ENCODE data around the gene TMEM116. TPM values are rescaled to one million over a fixed set of nuclear protein-coding genes. Genes with fewer than 3 reads are reported as not detected.

The TMEM116 gene
- total RNA-seq, 4 donors from 2014 or later, result 10.5 to 17.9 (median 14.5) TPM

DNA sequence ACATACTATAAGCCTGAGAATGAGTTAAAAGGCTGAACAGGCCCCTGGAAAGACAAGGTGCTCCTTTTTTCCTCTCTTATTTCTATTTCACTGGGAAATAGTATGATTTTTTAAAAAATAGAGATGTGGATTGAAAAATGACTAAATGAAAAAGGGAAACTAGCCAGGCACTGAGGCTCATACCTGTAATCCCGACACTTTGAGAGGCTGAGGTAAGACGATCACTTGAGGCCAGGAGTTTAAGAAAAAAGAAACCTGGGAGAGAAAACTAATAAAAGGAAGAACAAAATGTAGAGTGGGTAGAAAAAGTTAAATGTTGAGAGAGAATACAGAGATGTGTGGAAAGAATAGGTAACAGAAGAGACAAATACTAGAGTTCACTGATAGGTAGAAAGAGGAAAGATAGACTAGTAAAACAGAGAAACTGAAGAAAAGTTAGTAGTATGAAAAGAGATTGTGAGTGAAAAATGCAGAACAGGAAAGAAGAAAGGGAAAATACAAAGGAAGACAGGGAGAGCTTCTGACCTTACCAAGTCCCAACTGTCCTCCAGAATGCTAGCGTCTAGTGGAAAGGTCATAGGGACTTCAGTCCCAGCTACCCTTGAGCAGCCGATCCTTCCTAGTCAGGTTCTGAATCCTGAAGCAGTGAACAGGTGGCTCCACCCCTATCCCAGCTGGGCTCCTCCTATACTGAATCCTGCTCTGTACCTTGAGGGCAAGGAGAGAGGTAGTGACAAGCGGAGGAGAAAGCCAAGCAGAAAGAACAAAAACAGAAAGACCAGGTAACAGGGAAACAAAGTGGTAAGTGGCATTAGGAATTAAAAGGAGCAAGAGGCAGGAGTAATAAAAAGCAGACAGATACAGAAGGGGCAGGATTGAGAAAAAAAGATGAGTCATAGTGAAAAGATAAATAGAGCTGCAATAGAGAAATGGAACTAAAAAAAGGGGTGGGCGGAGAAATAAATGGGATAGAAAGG, 7.3 kb downstream of the TMEM116 start:
- TF ChIP-seq, protein P1, sequence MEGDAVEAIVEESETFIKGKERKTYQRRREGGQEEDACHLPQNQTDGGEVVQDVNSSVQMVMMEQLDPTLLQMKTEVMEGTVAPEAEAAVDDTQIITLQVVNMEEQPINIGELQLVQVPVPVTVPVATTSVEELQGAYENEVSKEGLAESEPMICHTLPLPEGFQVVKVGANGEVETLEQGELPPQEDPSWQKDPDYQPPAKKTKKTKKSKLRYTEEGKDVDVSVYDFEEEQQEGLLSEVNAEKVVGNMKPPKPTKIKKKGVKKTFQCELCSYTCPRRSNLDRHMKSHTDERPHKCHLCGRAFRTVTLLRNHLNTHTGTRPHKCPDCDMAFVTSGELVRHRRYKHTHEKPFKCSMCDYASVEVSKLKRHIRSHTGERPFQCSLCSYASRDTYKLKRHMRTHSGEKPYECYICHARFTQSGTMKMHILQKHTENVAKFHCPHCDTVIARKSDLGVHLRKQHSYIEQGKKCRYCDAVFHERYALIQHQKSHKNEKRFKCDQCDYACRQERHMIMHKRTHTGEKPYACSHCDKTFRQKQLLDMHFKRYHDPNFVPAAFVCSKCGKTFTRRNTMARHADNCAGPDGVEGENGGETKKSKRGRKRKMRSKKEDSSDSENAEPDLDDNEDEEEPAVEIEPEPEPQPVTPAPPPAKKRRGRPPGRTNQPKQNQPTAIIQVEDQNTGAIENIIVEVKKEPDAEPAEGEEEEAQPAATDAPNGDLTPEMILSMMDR (IDR thresholded peaks at IDR 0.05; ENCODE audit: low read depth), result no peak

DNA sequence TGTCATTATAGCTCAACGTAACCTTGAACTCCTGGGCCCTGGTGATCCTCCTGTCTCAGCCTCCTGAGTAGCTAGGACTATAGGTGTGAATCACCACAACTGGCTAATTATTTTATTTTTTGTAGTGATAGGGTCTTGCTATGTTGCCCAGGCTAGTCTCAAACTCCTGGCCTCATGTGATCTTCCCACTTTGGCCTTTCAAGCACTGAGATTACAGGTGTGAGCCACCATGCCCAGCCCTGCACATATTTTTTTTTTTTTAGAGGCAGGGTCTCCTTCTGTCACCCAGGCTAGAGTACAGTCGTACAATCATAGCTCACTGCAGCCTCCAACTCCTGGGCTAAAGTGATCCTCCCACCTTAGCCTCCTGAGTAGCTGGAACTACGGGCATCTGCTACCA, 8.9 kb downstream of the TMEM116 start:
- TF ChIP-seq, protein P1 (IDR thresholded peaks at IDR 0.05; ENCODE audit: low read depth), result no peak

DNA sequence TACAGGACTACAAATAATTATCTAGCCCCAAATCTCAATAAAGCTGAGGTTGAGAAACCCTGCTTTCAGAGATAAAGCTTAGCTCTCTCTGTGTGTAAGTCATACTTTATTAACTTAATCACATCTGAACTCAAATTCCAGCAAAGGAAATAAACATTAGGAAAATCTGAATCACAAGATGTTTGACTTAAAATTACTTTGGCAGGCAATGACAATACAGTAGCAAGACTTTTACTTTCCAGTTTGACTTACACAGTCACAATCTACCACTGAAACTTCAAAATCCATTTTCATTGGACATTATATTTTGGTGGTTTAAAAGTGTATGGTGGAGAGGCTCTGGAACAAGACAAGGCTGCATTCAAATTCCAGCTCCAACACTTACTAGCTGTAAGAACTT, 11.4 kb downstream of the TMEM116 start:
- TF ChIP-seq, protein P1 (IDR thresholded peaks at IDR 0.05; ENCODE audit: low read depth), result no peak

- TF ChIP-seq, protein P1 (IDR thresholded peaks at IDR 0.05; ENCODE audit: low read depth), result no peak
These were observed 12.1 kb downstream of the TMEM116 start for GRCh38 chr12:112000820-112001219.

DNA sequence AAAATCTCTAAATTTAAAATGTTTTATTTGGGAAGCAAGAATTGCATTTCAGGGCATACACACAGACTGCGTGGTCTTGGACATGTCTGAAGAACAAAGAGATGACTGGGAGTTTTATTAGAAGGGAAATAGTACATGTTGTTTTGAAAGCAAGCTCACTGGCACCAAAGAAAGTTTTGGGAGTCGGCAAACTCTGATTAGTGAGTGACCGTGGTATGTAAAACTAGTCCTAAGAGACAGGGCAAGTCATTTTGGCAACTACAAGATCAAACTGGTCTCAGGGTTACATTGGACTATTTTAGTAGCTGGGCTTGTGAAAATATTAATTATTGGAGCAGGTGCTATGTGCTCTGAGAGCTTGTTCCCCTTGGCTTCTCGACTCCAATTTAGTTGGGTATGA, 14.9 kb downstream of the TMEM116 start:
- TF ChIP-seq, protein P1 (IDR thresholded peaks at IDR 0.05; ENCODE audit: low read depth), result no peak

DNA sequence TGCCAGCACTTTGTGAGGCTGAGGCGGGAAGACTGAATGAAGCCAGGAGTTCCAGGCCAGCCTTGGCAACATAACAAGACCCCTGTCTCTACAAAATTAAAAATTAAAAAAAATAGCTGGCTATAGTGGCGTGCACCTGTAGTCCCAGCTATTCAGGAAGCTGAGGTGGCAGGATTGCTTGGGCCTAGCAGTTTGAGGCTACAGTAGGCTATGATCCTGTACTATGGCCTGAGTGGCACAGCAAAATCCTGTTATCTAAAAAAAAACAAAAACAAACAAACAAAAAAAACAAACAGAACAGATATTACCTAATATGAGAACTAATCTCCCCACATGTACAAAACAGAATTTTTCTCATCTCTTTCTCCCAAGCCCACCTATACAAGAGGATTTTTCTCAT, 15.7 kb downstream of the TMEM116 start:
- TF ChIP-seq, protein P1 (IDR thresholded peaks at IDR 0.05; ENCODE audit: low read depth), result no peak

GRCh38 chr12:111995782-111996480, 17.0 kb downstream of the TMEM116 start:
- TF ChIP-seq, protein P1 (IDR thresholded peaks at IDR 0.05; ENCODE audit: low read depth), result no peak
